ENCODE data around the gene CD1E. TPM values are rescaled to one million over a fixed set of nuclear protein-coding genes. Genes with fewer than 3 reads are reported as not detected.

The CD1E gene
- total and polyA plus RNA-seq, 10 of the 15 experiments (the other 5 are each of a cell fraction or from before 2014, with no cell fraction given): 0.05 to 0.07 (median 0.05) TPM; not detected in 7

GRCh38 chr1:158390331-158390730, 36.6 kb downstream of the CD1E start:
- DNase-seq (ENCODE audit: low read depth, low spot score) (no peak), ATAC-seq (no peak), FAIRE-seq (no peak)
- no peak overlapping the region for H3K4me3 ChIP-seq
- no peaks in the 10 kb centered on the region for H3K9me3 ChIP-seq (replicated peaks; ENCODE audit: control insufficient read depth, insufficient read depth, low read length)
- POLR2A ChIA-PET: no interaction called here
- SMC1A ChIA-PET (ENCODE audit: uncharacterized antibody, unreplicated experiment): interaction anchor here (1.0 kb wide), 1 partner anchor 19 kb away, joined by 3 read pairs; no protein-coding TSS in a partner anchor
- TF ChIP-seq TAF1 (IDR thresholded peaks at IDR 0.05; ENCODE audit: borderline replicate concordance, low read depth, low read length) (no peak), HDAC6 (IDR thresholded peaks at IDR 0.05; ENCODE audit: unreplicated experiment) (no peak), ATF3 (IDR thresholded peaks at IDR 0.05; ENCODE audit: borderline replicate concordance, extremely low read depth, low read depth, low read length) (no peak), RAD21 (IDR thresholded peaks at IDR 0.05; ENCODE audit: insufficient read depth, low read depth, low read length) (no peak), ZNF384 (IDR thresholded peaks at IDR 0.05; ENCODE audit: borderline replicate concordance, low read depth, low read length) (no peak), TCF12 (IDR thresholded peaks at IDR 0.05; ENCODE audit: low read depth, low read length) (no peak), SMC3 (IDR thresholded peaks at IDR 0.05; ENCODE audit: borderline replicate concordance, low read length) (no peak), HDGF (IDR thresholded peaks at IDR 0.05) (no peak), TCF7 (IDR thresholded peaks at IDR 0.05; ENCODE audit: borderline replicate concordance) (no peak), PML (IDR thresholded peaks at IDR 0.05; ENCODE audit: low read length) (no peak), GABPA (IDR thresholded peaks at IDR 0.05; ENCODE audit: low read depth) (no peak), JUND (IDR thresholded peaks at IDR 0.05; ENCODE audit: low read depth, low read length) (no peak), ZNF207 (IDR thresholded peaks at IDR 0.05; ENCODE audit: borderline replicate concordance) (no peak), RELB (IDR thresholded peaks at IDR 0.05; ENCODE audit: low read depth) (no peak)
- RAD21 ChIA-PET (ENCODE audit: unreplicated experiment): interaction anchor here (0.6 kb wide), 1 partner anchor 142 kb away, joined by 4 read pairs; no protein-coding TSS in a partner anchor
- H3K79me2 ChIP-seq (ENCODE audit: control insufficient read depth, insufficient read depth, low read length): no peaks in the 10 kb centered on the region
- 0% methylated on average over 1 of the region's 1 CpG for WGBS (ENCODE audit: insufficient coverage, insufficient replicate concordance, low lambda C conversion rate, missing lambda C conversion rate)
- no peaks in the 10 kb centered on the region for H3K36me3 ChIP-seq (ENCODE audit: control insufficient read depth in 2 of 2, insufficient read depth in 2 of 2, low read length in 1 of 2)
- no peaks in the 10 kb centered on the region for H3K4me1 ChIP-seq (ENCODE audit: control insufficient read depth, insufficient read depth, low read length)
- BruUV-seq (replicated peaks): no TSS peak
- intact Hi-C loops (cut with micrococcal nuclease; ENCODE audit: unreplicated experiment) (no loop called here), in situ Hi-C loops (cut with MboI) (no loop called here)
- H4K20me1 ChIP-seq (ENCODE audit: control insufficient read depth, insufficient read depth): no peaks in the 10 kb centered on the region
- CTCF ChIA-PET: no interaction called here
- H3K9ac ChIP-seq (ENCODE audit: control insufficient read depth, insufficient read depth, low read length): no peak overlapping the region
- H3K4me2 ChIP-seq (ENCODE audit: control insufficient read depth, insufficient read depth): no peak overlapping the region
- H3K27me3 ChIP-seq (replicated peaks in 1 of 2; ENCODE audit: control insufficient read depth in 2 of 2, insufficient read depth in 2 of 2, low read length in 1 of 2): no peaks in the 10 kb centered on the region
- H2AFZ ChIP-seq (ENCODE audit: control insufficient read depth, low read depth, low read length): no peak overlapping the region
- no peak overlapping the region for H3K27ac ChIP-seq (ENCODE audit: control insufficient read depth, insufficient read depth)
